Progenitor cell of endocrine pancreas (in vitro differentiated cells): ENCODE measurements around the gene LIPK. TPM values are rescaled to one million over a fixed set of nuclear protein-coding genes. Genes with fewer than 3 reads are reported as not detected.

ENCODE experiments used
- DNase-seq: peaks from one replicate; pipeline ENCODE4 v3.0.0; 2021; ENCODE audit warnings: low spot score; ENCODE audit not compliant: unreplicated experiment
- H3K27ac Mint-ChIP-seq: 2 replicates; pipeline ENCODE4 v1.8.0; 2021; ENCODE audit warnings: mild to moderate bottlenecking, moderate library complexity, mixed read lengths
- H3K27me3 Mint-ChIP-seq: 2 replicates; pipeline ENCODE4 v1.8.0; 2021; ENCODE audit warnings: mixed read lengths
- H3K36me3 Mint-ChIP-seq: 2 replicates; pipeline ENCODE4 v1.8.0; 2022; ENCODE audit warnings: mixed read lengths; ENCODE audit not compliant: insufficient read depth
- H3K4me1 Mint-ChIP-seq: 2 replicates; pipeline ENCODE4 v1.8.0; 2021; ENCODE audit warnings: low read depth, mixed read lengths
- H3K4me3 Mint-ChIP-seq: 2 replicates; pipeline ENCODE4 v1.8.0; 2021; ENCODE audit warnings: low read depth, mild to moderate bottlenecking, moderate library complexity, mixed read lengths
- H3K9me3 Mint-ChIP-seq: 2 replicates; pipeline ENCODE4 v1.8.0; 2021; ENCODE audit warnings: low read depth, mixed read lengths
- total RNA-seq: library from RNA; stranded (reverse); gene quantifications from 2 replicates; pipeline ENCODE4 v1.2.1, GENCODE V29; 2021
- TF ChIP-seq, protein P1 (sequence below): fragments of 200-600 bp; sonication (generic); IDR thresholded peaks from one replicate; pipeline ENCODE4 v1.5.0; 2021; ENCODE audit warnings: antibody characterized with exemption, mild to moderate bottlenecking; ENCODE audit not compliant: unreplicated experiment

Gene LIPK
- total RNA-seq, 1 donor from 2014 or later = not detected

DNA sequence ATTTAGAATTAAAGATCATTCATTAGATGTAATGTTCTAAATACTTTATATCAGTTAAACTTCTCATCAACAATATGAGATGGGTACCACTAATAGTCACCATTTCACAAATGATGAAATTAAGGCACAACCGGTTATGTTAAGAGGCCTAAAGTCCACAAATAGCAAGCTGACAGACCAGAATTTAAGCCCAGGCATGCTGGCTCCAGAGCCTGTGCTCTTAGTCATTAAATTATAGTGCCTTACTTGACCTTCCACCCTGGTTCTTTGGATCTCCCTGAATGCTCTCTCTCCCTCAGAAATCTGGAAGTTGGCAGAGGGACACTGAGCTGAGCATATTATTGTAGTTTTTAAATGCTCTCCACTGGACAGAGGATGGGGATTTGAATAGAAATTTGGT is 57.4 kb downstream of the LIPK start:
- Mint-ChIP-seq H3K9me3 (no peaks in the 10 kb centered on the region), H3K4me3 (no peak overlapping the region)
- DNase-seq = no peak

DNA sequence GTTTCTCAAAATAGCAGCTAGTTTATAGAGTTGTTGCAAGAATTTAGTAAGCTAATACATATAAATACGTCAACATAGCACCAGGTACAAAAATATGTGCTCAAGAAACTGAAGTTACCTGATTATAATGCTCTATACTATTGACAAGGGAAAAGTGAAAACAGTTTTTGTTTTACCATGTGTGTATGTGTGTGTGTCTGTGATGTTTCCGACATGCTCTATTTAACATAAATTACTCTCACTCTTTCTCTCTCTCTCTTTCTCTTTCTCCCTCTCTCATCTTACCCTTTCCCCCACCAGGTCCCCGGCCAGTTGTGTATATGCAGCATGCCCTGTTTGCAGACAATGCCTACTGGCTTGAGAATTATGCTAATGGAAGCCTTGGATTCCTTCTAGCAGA is 58.1 kb downstream of the LIPK start:
- peaks cover 8% of the 10 kb centered on the region for H3K4me1 Mint-ChIP-seq
- H3K27ac Mint-ChIP-seq = no peak overlapping the region
- no peaks in the 10 kb centered on the region for H3K27me3 Mint-ChIP-seq
- TF ChIP-seq, protein P1, sequence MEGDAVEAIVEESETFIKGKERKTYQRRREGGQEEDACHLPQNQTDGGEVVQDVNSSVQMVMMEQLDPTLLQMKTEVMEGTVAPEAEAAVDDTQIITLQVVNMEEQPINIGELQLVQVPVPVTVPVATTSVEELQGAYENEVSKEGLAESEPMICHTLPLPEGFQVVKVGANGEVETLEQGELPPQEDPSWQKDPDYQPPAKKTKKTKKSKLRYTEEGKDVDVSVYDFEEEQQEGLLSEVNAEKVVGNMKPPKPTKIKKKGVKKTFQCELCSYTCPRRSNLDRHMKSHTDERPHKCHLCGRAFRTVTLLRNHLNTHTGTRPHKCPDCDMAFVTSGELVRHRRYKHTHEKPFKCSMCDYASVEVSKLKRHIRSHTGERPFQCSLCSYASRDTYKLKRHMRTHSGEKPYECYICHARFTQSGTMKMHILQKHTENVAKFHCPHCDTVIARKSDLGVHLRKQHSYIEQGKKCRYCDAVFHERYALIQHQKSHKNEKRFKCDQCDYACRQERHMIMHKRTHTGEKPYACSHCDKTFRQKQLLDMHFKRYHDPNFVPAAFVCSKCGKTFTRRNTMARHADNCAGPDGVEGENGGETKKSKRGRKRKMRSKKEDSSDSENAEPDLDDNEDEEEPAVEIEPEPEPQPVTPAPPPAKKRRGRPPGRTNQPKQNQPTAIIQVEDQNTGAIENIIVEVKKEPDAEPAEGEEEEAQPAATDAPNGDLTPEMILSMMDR = no peak
- no peaks in the 10 kb centered on the region for H3K36me3 Mint-ChIP-seq
- no peak for DNase-seq
- H3K4me3 Mint-ChIP-seq = no peak overlapping the region
- no peaks in the 10 kb centered on the region for H3K9me3 Mint-ChIP-seq

More for the DNA sequence above, 57.4 kb downstream of the LIPK start:
- TF ChIP-seq, protein P1 = no peak
- Mint-ChIP-seq H3K36me3 (no peaks in the 10 kb centered on the region), H3K4me1 (peaks cover 8% of the 10 kb centered on the region), H3K27me3 (no peaks in the 10 kb centered on the region), H3K27ac (no peak overlapping the region)

DNA sequence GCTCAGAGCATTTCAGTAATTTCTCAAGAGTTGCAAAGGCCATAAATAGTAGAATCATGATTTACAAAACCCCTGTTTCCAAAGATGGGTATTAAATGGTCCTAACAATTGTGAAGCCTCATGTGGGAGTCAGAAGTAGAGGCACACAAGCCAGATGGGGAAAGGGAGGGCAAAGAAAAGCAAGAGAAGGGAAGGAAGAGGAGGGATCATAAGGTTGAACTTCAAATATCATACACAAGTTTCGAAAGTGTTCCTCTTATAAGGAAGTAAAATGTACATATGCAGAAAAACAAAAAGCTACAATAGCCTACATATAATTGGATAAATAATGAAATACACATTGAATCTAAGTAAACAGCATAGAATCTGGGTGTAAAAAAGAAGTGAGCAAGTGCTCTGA is 59.8 kb downstream of the LIPK start:
- peaks cover 8% of the 10 kb centered on the region for H3K4me1 Mint-ChIP-seq
- no peak overlapping the region for H3K4me3 Mint-ChIP-seq
- no peaks in the 10 kb centered on the region for H3K9me3 Mint-ChIP-seq
- H3K27me3 Mint-ChIP-seq = no peaks in the 10 kb centered on the region
- no peak for DNase-seq
- H3K36me3 Mint-ChIP-seq = no peaks in the 10 kb centered on the region
- TF ChIP-seq, protein P1 = no peak
- H3K27ac Mint-ChIP-seq = no peak overlapping the region

DNA sequence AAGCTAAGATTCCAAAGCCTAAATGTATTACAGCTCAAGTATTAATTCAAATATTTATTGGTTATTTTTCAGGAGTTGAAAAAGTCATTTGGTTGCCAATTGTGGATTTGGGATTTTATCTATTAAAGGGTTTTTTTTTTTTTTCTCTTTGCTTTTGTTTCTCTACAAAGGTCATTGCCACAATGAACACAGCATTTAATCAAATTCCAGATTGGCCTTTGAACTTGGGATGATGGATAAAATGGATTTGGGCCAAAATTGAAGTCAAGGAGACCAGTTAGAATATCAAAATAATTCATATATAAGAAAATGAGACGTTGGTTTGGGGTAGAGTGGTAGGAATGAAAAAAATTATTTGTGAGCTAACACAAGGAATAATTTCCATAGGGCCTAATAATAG is 63.3 kb downstream of the LIPK start:
- Mint-ChIP-seq H3K27me3 (no peaks in the 10 kb centered on the region), H3K9me3 (peaks cover 14% of the 10 kb centered on the region), H3K4me3 (no peak overlapping the region), H3K36me3 (peaks cover 2% of the 10 kb centered on the region), H3K4me1 (peaks cover 2% of the 10 kb centered on the region), H3K27ac (no peak overlapping the region)
- TF ChIP-seq, protein P1 = no peak
- DNase-seq = no peak

DNA sequence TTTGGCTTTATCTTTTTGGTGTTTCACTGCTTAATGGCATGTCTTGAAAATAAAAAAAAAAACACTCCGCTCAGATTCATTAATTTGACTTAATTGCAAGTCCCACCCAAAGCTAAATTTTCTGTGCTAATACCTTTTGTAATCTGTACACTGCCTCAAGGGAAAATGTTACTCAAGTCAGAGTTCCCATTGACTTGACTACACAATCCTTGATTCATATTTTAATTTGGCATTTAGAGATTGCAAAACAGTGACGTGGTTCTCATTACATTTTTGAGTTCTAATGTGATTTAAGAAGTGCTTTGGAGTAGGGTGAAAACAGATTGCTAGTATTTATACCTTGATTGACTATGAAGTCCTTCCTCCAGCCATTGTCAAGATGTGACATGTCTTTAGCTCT is 75.2 kb downstream of the LIPK start:
- TF ChIP-seq, protein P1 = no peak
- Mint-ChIP-seq H3K4me3 (no peak overlapping the region), H3K36me3 (no peaks in the 10 kb centered on the region), H3K27ac (no peak overlapping the region), H3K9me3 (no peaks in the 10 kb centered on the region), H3K27me3 (peaks cover 7% of the 10 kb centered on the region), H3K4me1 (peaks cover 1% of the 10 kb centered on the region)
- DNase-seq = no peak
